ENCODE results near the gene TMEM120B. TPM values are rescaled to one million over a fixed set of nuclear protein-coding genes. Genes with fewer than 3 reads are reported as not detected.
A peak's percentile ranks its signal among the peaks of the same experiment; 100 is the strongest.

TMEM120B gene
- total RNA-seq, 1 experiment from 2014 or later, result 15.5 TPM

DNA sequence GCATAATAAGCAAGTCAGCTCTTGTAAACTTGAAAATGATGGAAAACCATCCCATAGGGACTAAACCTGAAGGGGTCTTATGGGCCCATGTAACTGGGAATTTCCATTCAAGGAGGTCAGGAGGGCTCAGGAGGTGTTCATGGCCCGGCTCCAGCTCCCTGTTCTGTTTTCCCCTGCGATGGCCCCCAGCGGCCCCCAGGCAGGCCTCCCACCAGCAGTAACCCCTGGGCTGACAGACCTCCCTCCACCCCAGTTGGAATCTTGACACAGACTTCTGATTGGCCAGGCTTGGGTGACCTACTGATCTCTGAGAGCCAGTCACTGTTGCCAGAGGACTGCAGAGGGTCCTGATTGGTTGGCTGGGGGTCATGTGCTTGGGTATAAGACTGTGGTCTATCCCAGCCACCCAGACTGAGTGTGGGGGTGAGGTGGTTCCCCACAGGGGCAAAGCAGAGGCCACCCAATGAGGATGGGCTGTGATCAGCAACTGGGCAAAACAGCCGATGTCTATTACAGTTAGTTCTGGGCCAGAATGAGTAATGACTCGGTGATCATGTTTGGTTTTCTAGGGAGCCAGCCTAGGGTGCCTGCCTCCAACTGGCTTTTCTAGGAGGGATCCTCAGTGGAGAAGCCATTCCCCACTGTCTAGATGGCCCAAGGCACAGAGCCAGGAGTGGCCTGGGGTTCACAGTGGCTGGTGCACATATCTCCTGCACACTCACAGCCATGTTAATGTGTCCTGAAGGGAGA lies 53.9 kb downstream of the TMEM120B start:
- BruUV-seq (replicated peaks), result no TSS peak
- Histone ChIP-seq H3K27me3 (replicated peaks; ENCODE audit: control insufficient read depth, insufficient read depth, low read length) (no peaks in the 10 kb centered on the region), H3K4me3 (ENCODE audit: low read depth, low read length) (no peak overlapping the region), H3K36me3 (ENCODE audit: control insufficient read depth, insufficient read depth, low read length) (no peaks in the 10 kb centered on the region), H3K9me3 (no peaks in the 10 kb centered on the region), H3K4me1 (peaks cover 13% of the 10 kb centered on the region)
- peaks cover 12% of the 10 kb centered on the region for H3K36me3 Mint-ChIP-seq (ENCODE audit: insufficient read depth, unreplicated experiment)
- no peak overlapping the region for H3K4me3 Mint-ChIP-seq (ENCODE audit: unreplicated experiment)
- no peaks in the 10 kb centered on the region for H3K4me1 Mint-ChIP-seq (ENCODE audit: low read depth, unreplicated experiment)
- ChIA-PET CTCF (no interaction called here), POLR2A (no interaction called here)
- no peaks in the 10 kb centered on the region for H3K9me3 Mint-ChIP-seq (ENCODE audit: unreplicated experiment)
- H3K27me3 Mint-ChIP-seq (ENCODE audit: insufficient read depth, unreplicated experiment), result no peaks in the 10 kb centered on the region
- intact Hi-C loops (cut with micrococcal nuclease; ENCODE audit: unreplicated experiment), result no loop called here
- no peak for DNase-seq
- TF ChIP-seq, protein P1, sequence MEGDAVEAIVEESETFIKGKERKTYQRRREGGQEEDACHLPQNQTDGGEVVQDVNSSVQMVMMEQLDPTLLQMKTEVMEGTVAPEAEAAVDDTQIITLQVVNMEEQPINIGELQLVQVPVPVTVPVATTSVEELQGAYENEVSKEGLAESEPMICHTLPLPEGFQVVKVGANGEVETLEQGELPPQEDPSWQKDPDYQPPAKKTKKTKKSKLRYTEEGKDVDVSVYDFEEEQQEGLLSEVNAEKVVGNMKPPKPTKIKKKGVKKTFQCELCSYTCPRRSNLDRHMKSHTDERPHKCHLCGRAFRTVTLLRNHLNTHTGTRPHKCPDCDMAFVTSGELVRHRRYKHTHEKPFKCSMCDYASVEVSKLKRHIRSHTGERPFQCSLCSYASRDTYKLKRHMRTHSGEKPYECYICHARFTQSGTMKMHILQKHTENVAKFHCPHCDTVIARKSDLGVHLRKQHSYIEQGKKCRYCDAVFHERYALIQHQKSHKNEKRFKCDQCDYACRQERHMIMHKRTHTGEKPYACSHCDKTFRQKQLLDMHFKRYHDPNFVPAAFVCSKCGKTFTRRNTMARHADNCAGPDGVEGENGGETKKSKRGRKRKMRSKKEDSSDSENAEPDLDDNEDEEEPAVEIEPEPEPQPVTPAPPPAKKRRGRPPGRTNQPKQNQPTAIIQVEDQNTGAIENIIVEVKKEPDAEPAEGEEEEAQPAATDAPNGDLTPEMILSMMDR (IDR thresholded peaks at IDR 0.05; ENCODE audit: insufficient read depth in 1 of 2, low read depth in 1 of 2, low read length in 1 of 2, severe bottlenecking in 1 of 2, unreplicated experiment in 1 of 2), result no peak
- H3K27ac Mint-ChIP-seq (ENCODE audit: unreplicated experiment), result no peak overlapping the region

DNA sequence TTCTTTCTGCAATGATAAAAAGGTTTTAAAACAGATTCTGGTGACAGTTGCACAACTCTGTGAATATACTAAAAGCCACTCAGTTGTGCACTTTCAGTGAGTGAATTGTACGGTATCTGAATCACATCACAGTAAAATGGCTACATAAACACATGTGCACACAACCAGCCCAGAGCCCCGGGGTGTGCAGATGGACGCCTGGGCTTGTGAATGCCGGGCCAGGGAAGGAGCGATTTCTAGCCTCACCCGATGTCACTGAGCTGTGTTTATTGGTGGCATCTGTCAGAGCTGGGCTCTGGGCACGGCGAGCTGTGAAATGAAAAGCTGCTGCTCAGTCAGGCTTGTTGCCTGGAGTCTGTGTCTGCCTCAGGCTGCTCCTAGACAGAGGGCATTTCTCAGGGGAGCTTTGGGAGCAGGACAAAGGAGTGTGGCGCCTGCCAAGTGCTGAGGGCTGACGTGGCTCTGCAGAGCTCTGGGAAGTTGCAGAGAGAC lies 55.0 kb downstream of the TMEM120B start:
- H3K27me3 Mint-ChIP-seq (ENCODE audit: insufficient read depth, unreplicated experiment), result no peaks in the 10 kb centered on the region
- peaks cover 12% of the 10 kb centered on the region for H3K36me3 Mint-ChIP-seq (ENCODE audit: insufficient read depth, unreplicated experiment)
- TF ChIP-seq, protein P1 (IDR thresholded peaks at IDR 0.05; ENCODE audit: insufficient read depth in 1 of 2, low read depth in 1 of 2, low read length in 1 of 2, severe bottlenecking in 1 of 2, unreplicated experiment in 1 of 2), result no peak
- no peak overlapping the region for H3K4me3 Mint-ChIP-seq (ENCODE audit: unreplicated experiment)
- POLR2A ChIA-PET, result no interaction called here
- Histone ChIP-seq H3K4me1 (peaks cover 13% of the 10 kb centered on the region), H3K4me3 (ENCODE audit: low read depth, low read length) (no peak overlapping the region), H3K36me3 (ENCODE audit: control insufficient read depth, insufficient read depth, low read length) (no peaks in the 10 kb centered on the region), H3K9me3 (no peaks in the 10 kb centered on the region), H3K27me3 (replicated peaks; ENCODE audit: control insufficient read depth, insufficient read depth, low read length) (no peaks in the 10 kb centered on the region)
- no peak for DNase-seq
- H3K9me3 Mint-ChIP-seq (ENCODE audit: unreplicated experiment), result no peaks in the 10 kb centered on the region
- H3K27ac Mint-ChIP-seq (ENCODE audit: unreplicated experiment), result no peak overlapping the region
- BruUV-seq (replicated peaks), result no TSS peak
- intact Hi-C loops (cut with micrococcal nuclease; ENCODE audit: unreplicated experiment), result no loop called here
- CTCF ChIA-PET, result no interaction called here
- no peaks in the 10 kb centered on the region for H3K4me1 Mint-ChIP-seq (ENCODE audit: low read depth, unreplicated experiment)

DNA sequence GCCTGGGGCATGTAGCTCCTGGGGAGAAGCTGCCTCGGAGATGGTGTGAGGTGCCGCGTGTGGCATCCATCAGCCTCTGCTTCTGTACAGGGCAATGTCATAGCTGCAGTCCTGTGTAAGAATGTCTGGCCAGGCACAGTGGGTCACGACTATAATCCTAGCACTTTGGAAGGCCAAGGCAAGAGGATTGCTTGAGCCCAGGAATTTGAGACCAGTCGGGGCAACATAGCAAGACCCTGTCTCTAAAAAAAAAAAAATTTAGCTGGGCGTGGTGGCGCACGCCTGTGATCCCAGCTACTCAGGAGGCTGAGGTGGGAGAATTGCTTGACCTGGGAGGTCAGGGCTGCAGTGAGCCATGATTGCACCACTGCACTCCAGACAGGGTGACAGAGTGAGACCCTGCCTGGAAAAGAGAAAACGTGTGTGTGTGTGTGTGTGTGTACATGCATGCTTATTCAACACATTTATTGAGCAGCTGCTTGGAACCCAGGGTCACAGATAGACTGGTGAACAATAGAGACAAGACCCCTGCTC lies 56.8 kb downstream of the TMEM120B start:
- peaks cover 5% of the 10 kb centered on the region for H3K4me1 Mint-ChIP-seq (ENCODE audit: low read depth, unreplicated experiment)
- CTCF ChIA-PET, result interaction anchor here (0.7 kb wide), 2 partner anchors 77 to 83 kb away, joined by 3 read pairs; no protein-coding TSS in a partner anchor
- H3K9me3 ChIP-seq, result no peaks in the 10 kb centered on the region
- TF ChIP-seq, protein P1 (IDR thresholded peaks at IDR 0.05; ENCODE audit: insufficient read depth in 1 of 2, low read depth in 1 of 2, low read length in 1 of 2, severe bottlenecking in 1 of 2, unreplicated experiment in 1 of 2), result no peak
- peak overlapping the region; percentile 25 for H3K27ac Mint-ChIP-seq (ENCODE audit: unreplicated experiment)
- no peak overlapping the region for H3K4me3 Mint-ChIP-seq (ENCODE audit: unreplicated experiment)
- H3K36me3 ChIP-seq (ENCODE audit: control insufficient read depth, insufficient read depth, low read length), result no peaks in the 10 kb centered on the region
- POLR2A ChIA-PET, result interaction anchor here (0.5 kb wide), 1 partner anchor 189 kb away, joined by 8 read pairs; no protein-coding TSS in a partner anchor
- H3K4me1 ChIP-seq, result peaks cover 16% of the 10 kb centered on the region
- no peaks in the 10 kb centered on the region for H3K27me3 ChIP-seq (replicated peaks; ENCODE audit: control insufficient read depth, insufficient read depth, low read length)
- no TSS peak for BruUV-seq (replicated peaks)
- intact Hi-C loops (cut with micrococcal nuclease; ENCODE audit: unreplicated experiment), result no loop called here
- DNase-seq, result no peak
- H3K27me3 Mint-ChIP-seq (ENCODE audit: insufficient read depth, unreplicated experiment), result no peaks in the 10 kb centered on the region
- no peak overlapping the region for H3K4me3 ChIP-seq (ENCODE audit: low read depth, low read length)
- no peaks in the 10 kb centered on the region for H3K9me3 Mint-ChIP-seq (ENCODE audit: unreplicated experiment)
- H3K36me3 Mint-ChIP-seq (ENCODE audit: insufficient read depth, unreplicated experiment), result peaks cover 11% of the 10 kb centered on the region
